Endothelial cell (in vitro differentiated cells): ENCODE measurements around the gene SLC28A2. TPM values are rescaled to one million over a fixed set of nuclear protein-coding genes. Genes with fewer than 3 reads are reported as not detected.

ENCODE experiments used
- DNase-seq: peaks from one replicate; pipeline ENCODE4 v3.0.0; 2021; ENCODE audit warnings: low spot score
- H3K27ac Mint-ChIP-seq: one replicate; pipeline ENCODE4 v1.8.0; 2021; ENCODE audit warnings: mixed read lengths, inconsistent platforms; ENCODE audit not compliant: unreplicated experiment
- H3K27me3 Mint-ChIP-seq: one replicate; pipeline ENCODE4 v1.8.0; 2021; ENCODE audit warnings: mild to moderate bottlenecking, moderate library complexity, mixed read lengths, inconsistent platforms; ENCODE audit not compliant: unreplicated experiment
- H3K36me3 Mint-ChIP-seq: one replicate; pipeline ENCODE4 v1.8.0; 2021; ENCODE audit warnings: mild to moderate bottlenecking, low read depth, mixed read lengths, inconsistent platforms; ENCODE audit not compliant: unreplicated experiment
- H3K4me1 Mint-ChIP-seq: one replicate; pipeline ENCODE4 v1.8.0; 2021; ENCODE audit warnings: mild to moderate bottlenecking, mixed read lengths, inconsistent platforms; ENCODE audit not compliant: unreplicated experiment
- H3K4me3 Mint-ChIP-seq: one replicate; pipeline ENCODE4 v1.8.0; 2021; ENCODE audit warnings: mild to moderate bottlenecking, mixed read lengths, inconsistent platforms; ENCODE audit not compliant: unreplicated experiment
- H3K9me3 Mint-ChIP-seq: one replicate; pipeline ENCODE4 v1.8.0; 2021; ENCODE audit warnings: mixed read lengths, inconsistent platforms; ENCODE audit not compliant: unreplicated experiment
- CTCF ChIP-seq: fragments of 200-600 bp; sonication (generic); IDR thresholded peaks from one replicate; pipeline ENCODE4 v1.5.0; 2021; ENCODE audit warnings: antibody characterized with exemption; ENCODE audit not compliant: unreplicated experiment
- total RNA-seq: library from RNA; stranded (reverse); fragmentation: NEBNext Ultra II Directional; extraction: Animal tissue kit (Norgen Biotek cat#: 25700); gene quantifications from one replicate; pipeline ENCODE4 v1.2.1, GENCODE V29; 2021; ENCODE audit not compliant: unreplicated experiment

The SLC28A2 gene
- total RNA-seq, 1 donor from 2014 or later, result not detected

- no peak for DNase-seq
- Mint-ChIP-seq H3K4me1 (no peaks in the 10 kb centered on the region), H3K4me3 (no peak overlapping the region), H3K9me3 (no peaks in the 10 kb centered on the region), H3K27ac (no peak overlapping the region), H3K27me3 (no peaks in the 10 kb centered on the region), H3K36me3 (no peaks in the 10 kb centered on the region)
- TF ChIP-seq CTCF, result no peak
Measured at GRCh38 chr15:45259796-45260195, 7.8 kb downstream of the SLC28A2 start.

- TF ChIP-seq CTCF, result no peak
- no peak overlapping the region for H3K27ac Mint-ChIP-seq
- H3K9me3 Mint-ChIP-seq, result no peaks in the 10 kb centered on the region
- no peaks in the 10 kb centered on the region for H3K36me3 Mint-ChIP-seq
- H3K27me3 Mint-ChIP-seq, result peaks cover 3% of the 10 kb centered on the region
- H3K4me1 Mint-ChIP-seq, result no peaks in the 10 kb centered on the region
- DNase-seq, result no peak
- H3K4me3 Mint-ChIP-seq, result no peak overlapping the region
Measured at GRCh38 chr15:45262906-45263461, 10.9 kb downstream of the SLC28A2 start.

- no peak for TF ChIP-seq CTCF
- Mint-ChIP-seq H3K4me1 (no peaks in the 10 kb centered on the region), H3K9me3 (no peaks in the 10 kb centered on the region), H3K27me3 (peaks cover 3% of the 10 kb centered on the region), H3K27ac (no peak overlapping the region), H3K36me3 (no peaks in the 10 kb centered on the region), H3K4me3 (no peak overlapping the region)
- DNase-seq, result no peak
Measured at GRCh38 chr15:45263854-45264253, 11.8 kb downstream of the SLC28A2 start.

GRCh38 chr15:45265506-45265905, 13.5 kb downstream of the SLC28A2 start:
- TF ChIP-seq CTCF, result no peak
- Mint-ChIP-seq H3K27ac (no peak overlapping the region), H3K36me3 (no peaks in the 10 kb centered on the region), H3K9me3 (no peaks in the 10 kb centered on the region), H3K27me3 (peaks cover 3% of the 10 kb centered on the region), H3K4me1 (no peaks in the 10 kb centered on the region), H3K4me3 (no peak overlapping the region)
- DNase-seq, result no peak

GRCh38 chr15:45268135-45268534, 16.1 kb downstream of the SLC28A2 start:
- no peak for DNase-seq
- no peak for TF ChIP-seq CTCF
- H3K4me1 Mint-ChIP-seq, result no peaks in the 10 kb centered on the region

More at GRCh38 chr15:45268135-45268534, 16.1 kb downstream of the SLC28A2 start:
- Mint-ChIP-seq H3K27ac (no peak overlapping the region), H3K36me3 (no peaks in the 10 kb centered on the region), H3K27me3 (peaks cover 5% of the 10 kb centered on the region), H3K4me3 (no peak overlapping the region), H3K9me3 (no peaks in the 10 kb centered on the region)
